Keratinocyte (primary cell): ENCODE results near the gene MVB12A. TPM values are rescaled to one million over a fixed set of nuclear protein-coding genes. Genes with fewer than 3 reads are reported as not detected.

Experiments
- DNase-seq: peaks from one replicate; pipeline ENCODE4 v3.0.0-alpha.2; 2011; ENCODE audit warnings: low read depth, missing footprints, low spot score
- FAIRE-seq: peaks from 2 replicates; lab custom pipeline; 2011; peaks lifted over from hg19 to GRCh38; lab: Jason Lieb, UNC
- H2AFZ ChIP-seq: 2 replicates; pipeline ENCODE4 v1.6.0; 2012; ENCODE audit warnings: low read length, control low read depth, inconsistent platforms; ENCODE audit not compliant: control insufficient read depth
- H3K27ac ChIP-seq: 2 replicates; pipeline ENCODE4 v1.5.1; 2011; ENCODE audit warnings: low read length; ENCODE audit not compliant: control insufficient read depth, insufficient read depth
- H3K27me3 ChIP-seq: 3 replicates; pipeline ENCODE4 v1.6.0; 2011; ENCODE audit warnings: low read length; ENCODE audit not compliant: control insufficient read depth, insufficient read depth; ENCODE audit errors: extremely low read depth
- H3K36me3 ChIP-seq, 2 experiments: 2 replicates in 1 of 2; 3 replicates in 1 of 2; pipeline ENCODE4 v1.5.1; 2011; ENCODE audit warnings: low read length in 2 of 2, mild to moderate bottlenecking in 1 of 2; ENCODE audit not compliant: control insufficient read depth in 2 of 2, insufficient read depth in 2 of 2; ENCODE audit errors: extremely low read depth in 1 of 2
- H3K4me1 ChIP-seq: 3 replicates; pipeline ENCODE4 v1.5.1; 2011; ENCODE audit warnings: low read length; ENCODE audit not compliant: control insufficient read depth, insufficient read depth; ENCODE audit errors: extremely low read depth
- H3K4me2 ChIP-seq: 3 replicates; pipeline ENCODE4 v1.6.0; 2011; ENCODE audit warnings: low read depth, low read length; ENCODE audit not compliant: control insufficient read depth, insufficient read depth; ENCODE audit errors: extremely low read depth
- H3K4me3 ChIP-seq, 3 experiments: fragments of 200-600 bp in 1 of 3; sonication (generic) in 1 of 3; 2 replicates in 2 of 3; 3 replicates in 1 of 3; pipeline ENCODE4 v1.5.1; 2011 to 2016; ENCODE audit warnings: low read length in 3 of 3, mild to moderate bottlenecking in 3 of 3, control low read depth in 2 of 3, inconsistent platforms in 1 of 3, low read depth in 1 of 3, mixed read lengths in 1 of 3, mixed run types in 1 of 3, moderate library complexity in 1 of 3; ENCODE audit not compliant: control insufficient read depth in 2 of 3, insufficient read depth in 2 of 3; ENCODE audit errors: extremely low read depth in 1 of 3
- H3K79me2 ChIP-seq: 2 replicates; pipeline ENCODE4 v1.6.0; 2012; ENCODE audit warnings: low read length; ENCODE audit not compliant: control insufficient read depth, insufficient read depth
- H3K9ac ChIP-seq: 3 replicates; pipeline ENCODE4 v1.6.0; 2011; ENCODE audit warnings: low read length; ENCODE audit not compliant: control insufficient read depth, insufficient read depth; ENCODE audit errors: extremely low read depth
- H3K9me1 ChIP-seq: 3 replicates; pipeline ENCODE4 v1.6.0; 2011; ENCODE audit warnings: low read length; ENCODE audit not compliant: control insufficient read depth, insufficient read depth; ENCODE audit errors: extremely low read depth
- H3K9me3 ChIP-seq: 2 replicates; pipeline ENCODE4 v1.5.1; 2012; ENCODE audit warnings: low read depth, low read length; ENCODE audit not compliant: control insufficient read depth
- H4K20me1 ChIP-seq: 3 replicates; pipeline ENCODE4 v1.6.0; 2011; ENCODE audit warnings: low read length; ENCODE audit not compliant: control insufficient read depth, insufficient read depth; ENCODE audit errors: extremely low read depth
- EZH2 ChIP-seq: IDR thresholded peaks from one replicate; pipeline ENCODE4 v1.6.1; 2012; ENCODE audit warnings: inconsistent platforms, mild to moderate bottlenecking, low read length, moderate library complexity
- dilution Hi-C: fragments of 300-500 bp; cut with MboI; formaldehyde crosslinking; loops from one replicate; pipeline ENCODE4 v1.7.0; 2020; ENCODE audit warnings: low sequenced_read_pairs; ENCODE audit not compliant: extremely low pct_ligation_motif_present
- polyA plus RNA-seq, 5 experiments: library from polyadenylated mRNA; depleted of rRNA in 3 of 5; stranded (reverse) in 3 of 5; stranded (forward) in 1 of 5; unstranded in 1 of 5; fragments of >200 nt; gene quantifications; 1 replicate in 1 of 5; 2 replicates in 3 of 5; 3 replicates in 1 of 5; pipeline versions ENCODE4 v1.2.1 to v1.2.3, GENCODE V29; 2011 to 2012; ENCODE audit warnings: missing spikeins in 2 of 5, low read depth in 1 of 5, low replicate concordance in 1 of 5
- TF ChIP-seq, protein P1 (sequence below), 3 experiments: IDR thresholded peaks in 1 of 3; conservative IDR thresholded peaks in 1 of 3; optimal IDR thresholded peaks in 1 of 3; 2 replicates in 2 of 3; 3 replicates in 1 of 3; pipeline versions ENCODE3 to v1.5.1; 2011; ENCODE audit warnings: low read length in 3 of 3, mild to moderate bottlenecking in 3 of 3, moderate library complexity in 2 of 3, control low read depth in 1 of 3, inconsistent platforms in 1 of 3; ENCODE audit not compliant: insufficient read depth in 2 of 3; ENCODE audit errors: extremely low read depth in 1 of 3

The MVB12A gene
- polyA plus RNA-seq, 1 donor (not counting 4 experiments of a cell fraction or from before 2014, with no cell fraction given) = 23.3 TPM

DNA sequence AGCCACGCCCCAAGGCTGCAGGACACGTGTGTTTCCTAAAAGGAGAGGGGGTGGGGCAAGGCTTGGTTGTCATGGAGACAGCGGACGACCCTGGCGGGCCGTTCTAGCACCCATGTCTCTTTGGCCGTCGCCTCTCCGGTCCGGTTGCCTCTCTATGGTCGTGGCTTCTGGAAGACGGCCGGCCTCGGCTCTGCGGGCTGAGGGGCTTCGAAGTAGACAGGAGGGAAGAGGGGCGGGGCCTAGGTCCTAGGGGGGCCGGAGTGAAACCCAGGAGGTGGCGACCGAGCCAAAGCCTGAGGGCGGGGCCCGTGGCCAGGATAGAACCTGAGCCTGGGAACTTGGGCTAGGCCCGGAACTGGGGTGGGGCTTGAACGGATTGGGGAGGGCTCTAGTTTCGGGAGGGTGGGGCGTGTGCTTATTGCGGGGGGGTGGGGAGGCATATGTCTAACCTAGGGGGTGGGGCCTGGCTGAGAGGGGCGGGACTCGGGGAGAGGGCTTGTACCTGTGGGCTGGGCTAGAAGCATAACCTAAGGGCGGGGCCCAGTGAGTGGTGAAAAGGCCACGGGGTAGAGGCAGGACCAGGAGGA is 49.7 kb downstream of the MVB12A start:
- peak; percentile 49 for FAIRE-seq
- no peaks in the 10 kb centered on the region for H3K36me3 ChIP-seq
- peak overlapping the region; percentile 90 for H3K27ac ChIP-seq

DNA sequence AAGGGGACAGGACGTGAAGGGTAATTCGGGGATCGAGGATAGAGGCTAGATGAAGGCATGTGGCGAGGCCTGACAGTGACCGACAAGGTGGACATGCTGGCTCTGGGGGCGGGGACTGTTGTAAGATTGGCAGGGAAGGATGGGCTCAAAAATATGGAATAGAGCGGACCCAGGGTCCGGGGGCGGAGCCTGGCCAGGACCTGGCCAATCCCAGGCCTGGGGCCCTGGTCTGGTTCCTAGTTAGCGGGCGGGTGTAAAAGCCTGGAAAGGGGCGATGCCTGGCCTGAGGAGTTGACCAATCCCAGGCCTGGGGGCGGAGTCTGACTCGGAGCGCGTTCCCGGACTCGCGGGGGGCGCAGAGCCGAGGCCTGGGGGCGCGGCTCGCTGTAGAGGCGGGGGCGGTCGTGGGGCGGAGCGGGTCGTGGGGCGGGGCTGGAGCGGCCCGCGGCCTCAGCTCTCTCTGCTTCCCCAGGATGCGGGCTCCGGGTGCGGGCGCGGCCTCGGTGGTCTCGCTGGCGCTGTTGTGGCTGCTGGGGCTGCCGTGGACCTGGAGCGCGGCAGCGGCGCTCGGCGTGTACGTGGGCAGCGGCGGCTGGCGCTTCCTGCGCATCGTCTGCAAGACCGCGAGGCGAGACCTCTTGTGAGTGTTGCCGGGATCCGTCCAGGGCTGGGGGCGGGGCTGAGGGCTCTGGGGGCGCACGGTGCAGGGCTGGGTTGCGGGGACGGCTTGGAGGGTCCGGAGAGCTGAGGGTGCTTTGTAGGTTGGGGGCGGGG is 50.4 kb downstream of the MVB12A start, which contains the start of gene SLC27A1:
Gene SLC27A1, plus strand, starts transcription at position 457 of the 774 bp plus-strand sequence. Its CDS starts 17 bp downstream, at position 474.
- Histone ChIP-seq H3K4me2 (peak within 1 kb of the TSS; percentile 96), H3K9me3 (no peaks in the 10 kb centered on the region), H3K27me3 (no peaks in the 10 kb centered on the region), H3K9me1 (no peaks in the 10 kb centered on the region), H3K36me3 (no peaks in the 10 kb centered on the region), H3K4me1 (peaks cover 27% of the 10 kb centered on the region), H3K27ac (peak within 1 kb of the TSS; percentile 90), H2AFZ (peak within 1 kb of the TSS; percentile 100), H4K20me1 (no peaks in the 10 kb centered on the region), H3K4me3 (peak within 1 kb of the TSS; percentile 66 to 85 (median 85)), H3K9ac (peak within 1 kb of the TSS; percentile 88), H3K79me2 (peaks cover 17% of the 10 kb centered on the region)
- dilution Hi-C loops = no loop called here
- TF ChIP-seq, protein P1, sequence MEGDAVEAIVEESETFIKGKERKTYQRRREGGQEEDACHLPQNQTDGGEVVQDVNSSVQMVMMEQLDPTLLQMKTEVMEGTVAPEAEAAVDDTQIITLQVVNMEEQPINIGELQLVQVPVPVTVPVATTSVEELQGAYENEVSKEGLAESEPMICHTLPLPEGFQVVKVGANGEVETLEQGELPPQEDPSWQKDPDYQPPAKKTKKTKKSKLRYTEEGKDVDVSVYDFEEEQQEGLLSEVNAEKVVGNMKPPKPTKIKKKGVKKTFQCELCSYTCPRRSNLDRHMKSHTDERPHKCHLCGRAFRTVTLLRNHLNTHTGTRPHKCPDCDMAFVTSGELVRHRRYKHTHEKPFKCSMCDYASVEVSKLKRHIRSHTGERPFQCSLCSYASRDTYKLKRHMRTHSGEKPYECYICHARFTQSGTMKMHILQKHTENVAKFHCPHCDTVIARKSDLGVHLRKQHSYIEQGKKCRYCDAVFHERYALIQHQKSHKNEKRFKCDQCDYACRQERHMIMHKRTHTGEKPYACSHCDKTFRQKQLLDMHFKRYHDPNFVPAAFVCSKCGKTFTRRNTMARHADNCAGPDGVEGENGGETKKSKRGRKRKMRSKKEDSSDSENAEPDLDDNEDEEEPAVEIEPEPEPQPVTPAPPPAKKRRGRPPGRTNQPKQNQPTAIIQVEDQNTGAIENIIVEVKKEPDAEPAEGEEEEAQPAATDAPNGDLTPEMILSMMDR (optimal IDR thresholded peaks at IDR 0.05 in 1 of 3, IDR thresholded peaks at IDR 0.05 in 1 of 3, conservative IDR thresholded peaks at IDR 0.05 in 1 of 3; ENCODE audit: extremely low read depth in 1 of 3, insufficient read depth in 2 of 3, low read length in 3 of 3) = no peak
- no peak for TF ChIP-seq EZH2
- FAIRE-seq (peak; percentile 51), DNase-seq (peak; percentile 95)

More for the DNA sequence above, 49.7 kb downstream of the MVB12A start:
- H2AFZ ChIP-seq = peak overlapping the region; percentile 100
- H3K79me2 ChIP-seq = peaks cover 17% of the 10 kb centered on the region
- H3K27me3 ChIP-seq = no peaks in the 10 kb centered on the region
- H3K9me1 ChIP-seq = no peaks in the 10 kb centered on the region
- H3K4me3 ChIP-seq = peak overlapping the region; percentile 66 to 85 (median 85)
- peak overlapping the region; percentile 96 for H3K4me2 ChIP-seq
- TF ChIP-seq, protein P1 (optimal IDR thresholded peaks at IDR 0.05 in 1 of 3, IDR thresholded peaks at IDR 0.05 in 1 of 3, conservative IDR thresholded peaks at IDR 0.05 in 1 of 3; ENCODE audit: extremely low read depth in 1 of 3, insufficient read depth in 2 of 3, low read length in 3 of 3) = no peak
- TF ChIP-seq EZH2 = no peak
- H3K4me1 ChIP-seq = peaks cover 26% of the 10 kb centered on the region
- H4K20me1 ChIP-seq = no peaks in the 10 kb centered on the region
- H3K9me3 ChIP-seq = no peaks in the 10 kb centered on the region
- dilution Hi-C loops = no loop called here
- H3K9ac ChIP-seq = peak overlapping the region; percentile 88
- DNase-seq = peak; percentile 96
